VCaP (cell line): ENCODE results near the gene KIF22.
"Not testable (repeated sequence)": the region's sequence is repeated elsewhere in the genome, so short reads cannot be mapped to it uniquely, and the experiment has no call there.

ENCODE experiments used
- H3K27ac ChIP-seq: fragments of 450-650 bp; 2 replicates; pipeline ENCODE4 v1.5.1; 2017
- TF ChIP-seq, protein P1 (sequence below): fragments of 450-650 bp; conservative IDR thresholded peaks from 2 replicates; pipeline ENCODE4 v1.5.1; 2017; ENCODE audit warnings: mild to moderate bottlenecking, moderate library complexity

The KIF22 gene

DNA sequence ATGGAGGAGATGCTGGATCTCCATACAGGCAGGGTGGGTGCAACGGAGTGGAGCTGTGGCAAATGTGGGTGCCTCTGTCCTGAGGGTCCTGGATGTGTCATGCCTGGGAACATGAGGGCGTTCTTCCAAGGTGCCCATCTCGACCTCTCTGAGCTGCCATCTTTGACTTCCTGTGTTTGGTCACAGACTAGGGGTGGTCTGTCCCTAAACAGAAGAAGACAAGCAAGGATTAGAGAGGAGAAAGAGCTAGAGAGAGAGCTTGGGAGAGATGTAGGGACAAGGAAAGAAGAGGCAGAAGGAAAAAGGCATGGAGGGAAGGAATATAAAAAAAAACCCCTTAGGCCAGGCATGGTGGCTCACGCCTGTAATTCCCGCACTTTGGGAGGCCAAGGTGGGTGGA is 15.8 kb upstream of the KIF22 start:
- TF ChIP-seq, protein P1, sequence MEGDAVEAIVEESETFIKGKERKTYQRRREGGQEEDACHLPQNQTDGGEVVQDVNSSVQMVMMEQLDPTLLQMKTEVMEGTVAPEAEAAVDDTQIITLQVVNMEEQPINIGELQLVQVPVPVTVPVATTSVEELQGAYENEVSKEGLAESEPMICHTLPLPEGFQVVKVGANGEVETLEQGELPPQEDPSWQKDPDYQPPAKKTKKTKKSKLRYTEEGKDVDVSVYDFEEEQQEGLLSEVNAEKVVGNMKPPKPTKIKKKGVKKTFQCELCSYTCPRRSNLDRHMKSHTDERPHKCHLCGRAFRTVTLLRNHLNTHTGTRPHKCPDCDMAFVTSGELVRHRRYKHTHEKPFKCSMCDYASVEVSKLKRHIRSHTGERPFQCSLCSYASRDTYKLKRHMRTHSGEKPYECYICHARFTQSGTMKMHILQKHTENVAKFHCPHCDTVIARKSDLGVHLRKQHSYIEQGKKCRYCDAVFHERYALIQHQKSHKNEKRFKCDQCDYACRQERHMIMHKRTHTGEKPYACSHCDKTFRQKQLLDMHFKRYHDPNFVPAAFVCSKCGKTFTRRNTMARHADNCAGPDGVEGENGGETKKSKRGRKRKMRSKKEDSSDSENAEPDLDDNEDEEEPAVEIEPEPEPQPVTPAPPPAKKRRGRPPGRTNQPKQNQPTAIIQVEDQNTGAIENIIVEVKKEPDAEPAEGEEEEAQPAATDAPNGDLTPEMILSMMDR, result no peak
- no peak overlapping the region for H3K27ac ChIP-seq

DNA sequence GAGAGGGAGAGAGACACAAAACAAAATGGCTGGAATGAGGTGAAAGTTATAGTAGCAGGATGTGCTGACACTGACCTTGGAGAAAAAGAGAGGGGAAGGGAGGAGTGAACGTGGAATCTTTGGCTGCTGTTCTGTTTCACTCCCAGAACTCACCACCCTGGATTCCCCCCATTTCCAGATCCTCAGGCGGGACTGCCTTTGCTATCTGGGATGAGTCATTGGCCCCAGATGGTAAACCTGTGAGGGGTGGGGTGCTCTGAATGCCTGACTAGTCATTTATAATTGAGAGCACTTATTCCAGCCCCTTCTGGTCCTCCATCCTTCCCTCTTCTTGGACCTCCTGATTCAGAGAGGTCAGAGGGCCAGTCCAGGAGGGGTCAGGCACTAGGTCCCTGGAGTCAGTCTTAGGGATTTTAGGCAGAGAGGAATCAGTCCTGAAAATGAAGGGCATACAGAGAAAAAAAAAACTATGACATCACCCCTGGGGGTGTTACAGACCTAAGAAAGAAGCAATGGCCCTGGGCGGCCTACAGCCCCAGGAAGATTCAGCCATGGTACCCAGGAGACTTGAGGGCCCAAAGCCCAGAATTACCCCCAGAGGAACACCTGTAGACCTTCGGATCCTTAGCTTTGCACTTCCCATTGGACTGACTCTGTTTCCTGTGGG is 14.7 kb upstream of the KIF22 start:
- TF ChIP-seq, protein P1, result no peak
- H3K27ac ChIP-seq, result no peak overlapping the region

DNA sequence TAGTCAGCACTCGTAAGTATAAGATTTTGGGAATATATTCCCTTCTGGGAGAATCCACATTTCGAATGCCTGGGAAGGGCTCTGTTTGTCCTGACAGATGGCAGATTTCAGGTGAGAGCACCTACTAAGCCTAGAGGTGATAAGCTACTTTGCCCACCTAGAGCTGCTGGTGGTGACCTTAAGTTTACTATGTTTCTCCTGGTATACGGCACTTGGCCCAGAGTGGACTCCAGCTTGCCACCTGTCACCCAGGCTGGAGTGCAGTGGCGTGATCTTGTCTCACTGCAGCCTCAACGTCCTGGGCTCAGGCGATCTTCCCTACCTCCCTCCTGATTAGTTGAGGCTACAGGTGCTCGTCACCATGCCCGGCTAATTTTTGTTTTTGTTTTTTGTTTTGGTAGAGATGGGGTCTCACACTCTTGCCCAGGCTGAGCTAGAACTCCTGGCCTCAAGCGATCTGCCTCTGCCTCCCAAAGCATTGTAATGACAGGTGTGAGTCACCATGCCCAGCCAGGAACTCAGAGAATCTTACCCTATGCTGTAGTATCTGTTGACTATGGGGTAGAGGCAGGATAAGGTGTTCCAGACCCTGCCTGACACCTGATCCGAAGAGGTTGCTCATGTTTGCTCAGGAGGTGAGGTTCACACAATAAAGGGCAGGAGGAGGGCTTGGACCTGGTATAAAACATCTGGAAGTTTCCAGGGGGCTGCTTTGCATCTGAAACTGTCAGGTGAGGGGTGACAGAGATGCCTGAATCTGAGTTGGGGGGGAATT is 12.8 kb upstream of the KIF22 start, which contains the start of gene ZG16:
Gene ZG16, plus strand, starts transcription at position 681 of the 775 bp plus-strand sequence. CDS start 1,011 bp downstream, outside the sequence.
- TF ChIP-seq, protein P1, result no peak
- H3K27ac ChIP-seq, result no peak within 1 kb of the TSS

DNA sequence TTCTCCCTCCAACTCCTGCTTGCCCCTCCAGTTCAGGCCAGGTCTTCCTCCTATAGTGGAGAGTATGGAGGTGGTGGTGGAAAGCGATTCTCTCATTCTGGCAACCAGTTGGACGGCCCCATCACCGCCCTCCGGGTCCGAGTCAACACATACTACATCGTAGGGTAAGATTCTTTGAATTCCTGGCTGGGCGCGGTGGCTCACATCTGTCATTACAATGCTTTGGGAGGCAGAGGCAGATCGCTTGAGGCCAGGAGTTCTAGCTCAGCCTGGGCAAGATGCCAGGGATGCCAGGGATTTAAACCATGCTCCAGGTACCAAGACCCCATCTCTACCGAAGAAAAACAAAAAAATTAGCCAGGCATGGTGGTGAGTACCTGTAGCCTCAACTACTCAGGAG is 11.1 kb upstream of the KIF22 start:
- H3K27ac ChIP-seq, result no peak overlapping the region
- TF ChIP-seq, protein P1, result no peak

GRCh38 chr16:29783094-29783953 is 7.2 kb upstream of the KIF22 start:
- not testable (repeated sequence) for H3K27ac ChIP-seq

DNA sequence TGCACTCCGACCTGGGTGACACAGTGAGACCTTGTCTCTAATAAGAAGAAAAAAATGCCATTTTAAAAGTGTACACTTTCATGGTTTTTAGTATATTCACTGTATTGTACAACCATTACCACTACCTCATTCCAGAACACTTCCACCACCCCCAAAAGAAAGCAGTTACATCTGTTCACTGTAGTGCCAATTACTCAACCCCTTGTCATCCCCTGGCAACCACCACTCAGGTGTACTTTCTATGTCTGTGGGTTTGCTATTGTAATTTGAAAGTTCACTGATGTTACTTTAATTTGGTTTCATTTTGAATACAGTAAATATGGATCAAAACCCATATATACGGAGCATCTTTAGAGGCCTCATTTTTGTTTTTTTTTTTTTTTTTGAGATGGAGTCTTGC is 6.4 kb upstream of the KIF22 start:
- no peak overlapping the region for H3K27ac ChIP-seq
- TF ChIP-seq, protein P1, result no peak

GRCh38 chr16:29784901-29785500 is 5.5 kb upstream of the KIF22 start:
- no peak overlapping the region for H3K27ac ChIP-seq
- TF ChIP-seq, protein P1, result no peak

GRCh38 chr16:29787155-29787554 is 3.4 kb upstream of the KIF22 start:
- not testable (repeated sequence) for H3K27ac ChIP-seq
